Stimulated activated CD4-positive, alpha-beta T cell treated with anti-CD3 and anti-CD28 coated beads, TNF-alpha, amount 100 ng/mL, for 1 hour (primary cell): ENCODE data around the gene DBX1.
"Not testable (repeated sequence)": the region's sequence is repeated elsewhere in the genome, so short reads cannot be mapped to it uniquely, and the experiment has no call there.

ENCODE experiments used
- DNase-seq, 3 donors: peaks; one replicate each; pipeline ENCODE4 v3.0.0-alpha.2; 2020; ENCODE audit warnings: low read depth in 3 of 3, low spot score in 1 of 3

DBX1 gene

GRCh38 chr11:20161923-20162744 lies 1.9 kb upstream of the DBX1 start:
- no peak for DNase-seq

GRCh38 chr11:20161230-20161918 lies 1.1 kb upstream of the DBX1 start:
- DNase-seq = no peak

DNA sequence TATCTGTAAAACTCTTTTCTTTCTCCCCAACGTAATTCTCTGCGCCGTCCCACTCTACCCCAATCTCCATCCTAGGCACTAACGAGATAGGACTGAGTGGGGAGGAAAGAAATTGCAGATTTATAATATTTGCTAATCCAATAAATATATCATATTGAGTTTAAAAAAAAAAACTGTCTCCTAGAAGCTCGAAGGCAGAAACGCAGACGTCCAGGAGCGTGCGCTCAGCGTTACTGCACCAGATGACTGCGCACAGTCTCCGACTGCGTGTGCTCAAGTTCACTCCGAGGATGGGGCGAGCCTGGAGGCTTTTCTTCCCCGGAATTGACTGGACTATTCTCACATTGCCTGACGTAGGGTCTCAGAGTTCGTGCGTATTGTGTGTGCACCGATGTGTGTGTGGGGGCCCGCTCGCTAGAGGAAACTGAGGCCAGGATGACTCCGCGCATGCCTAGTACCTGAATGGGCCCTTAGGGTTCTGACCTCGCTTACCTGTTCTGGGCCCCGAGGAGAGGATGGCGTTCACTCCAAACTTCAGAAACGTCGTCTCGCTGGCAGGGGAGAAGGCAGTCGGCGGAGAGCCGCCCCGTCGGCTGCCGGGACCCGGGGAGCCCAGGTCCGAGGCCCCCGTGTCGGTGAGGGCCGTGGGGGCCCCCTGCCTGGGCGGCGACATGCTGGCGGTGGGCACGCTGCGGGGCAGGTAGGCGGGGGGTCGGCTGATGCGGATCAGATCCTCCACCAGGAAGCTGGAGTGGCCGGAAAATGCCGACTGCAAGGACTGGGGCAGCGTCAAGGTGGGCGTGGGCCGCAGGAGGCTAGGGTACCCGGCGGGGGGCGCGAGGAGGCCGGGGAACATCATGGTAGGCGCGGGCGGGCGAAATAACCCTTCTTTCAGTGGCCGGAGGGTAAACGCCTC lies 551 bp downstream of the DBX1 start:
- DNase-seq = no peak

DNA sequence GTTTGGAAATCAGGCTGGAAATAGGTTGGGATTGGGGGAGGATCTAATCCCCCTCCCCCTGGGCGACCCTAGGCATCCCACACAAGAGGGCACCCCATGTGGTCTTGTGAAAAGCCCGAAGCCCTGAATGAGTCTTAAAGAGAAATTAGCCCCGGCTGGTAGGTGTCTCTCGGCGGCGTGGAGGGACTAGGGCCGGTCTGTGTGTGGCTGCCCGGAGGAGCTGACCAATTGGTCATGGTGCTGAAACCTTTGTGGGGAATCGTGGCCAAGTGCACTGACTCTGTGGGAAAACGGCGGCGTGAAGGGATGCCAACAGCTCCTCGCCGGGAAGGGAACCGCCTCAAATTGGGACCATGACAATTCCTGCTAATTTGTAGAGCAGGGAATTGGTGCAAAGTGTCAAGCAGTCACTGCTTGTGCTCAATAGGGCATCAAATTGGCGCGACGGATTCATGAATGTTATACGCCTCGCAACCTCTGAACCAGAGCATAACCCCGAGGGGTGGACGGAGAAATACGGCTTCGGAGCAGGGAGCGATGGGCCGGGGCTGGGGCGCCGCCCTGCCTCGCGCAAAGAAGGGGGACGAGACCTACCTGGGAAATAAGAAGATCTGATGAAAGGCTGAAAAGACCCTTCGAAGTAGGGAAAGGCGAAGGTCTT lies 1.5 kb downstream of the DBX1 start:
- no peak for DNase-seq

DNA sequence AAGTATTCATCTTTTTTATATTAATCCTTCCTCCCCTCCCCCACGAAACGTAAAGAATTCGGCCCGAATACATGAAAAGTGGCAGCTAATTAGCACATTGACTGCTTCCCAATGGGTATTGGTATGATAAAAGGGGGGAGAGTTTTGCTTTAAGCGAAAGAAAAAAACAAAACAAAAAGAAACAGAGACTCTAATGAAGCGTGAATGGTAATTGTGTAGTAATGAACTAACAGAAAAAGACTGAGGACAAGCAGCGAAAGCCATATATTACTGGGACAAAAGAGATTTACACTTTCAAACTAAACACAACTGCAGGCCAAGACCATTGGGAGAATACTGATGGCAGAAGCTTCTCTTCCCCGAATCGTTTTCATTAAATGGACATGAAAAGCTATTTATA lies 2.5 kb downstream of the DBX1 start:
- DNase-seq = no peak

GRCh38 chr11:20156876-20157613 lies 3.2 kb downstream of the DBX1 start:
- DNase-seq = peak in 1 of 3 donors; percentile 9

- peak in 1 of 3 donors; percentile 25 for DNase-seq
Measured at GRCh38 chr11:20156280-20156875, 3.9 kb downstream of the DBX1 start.

DNA sequence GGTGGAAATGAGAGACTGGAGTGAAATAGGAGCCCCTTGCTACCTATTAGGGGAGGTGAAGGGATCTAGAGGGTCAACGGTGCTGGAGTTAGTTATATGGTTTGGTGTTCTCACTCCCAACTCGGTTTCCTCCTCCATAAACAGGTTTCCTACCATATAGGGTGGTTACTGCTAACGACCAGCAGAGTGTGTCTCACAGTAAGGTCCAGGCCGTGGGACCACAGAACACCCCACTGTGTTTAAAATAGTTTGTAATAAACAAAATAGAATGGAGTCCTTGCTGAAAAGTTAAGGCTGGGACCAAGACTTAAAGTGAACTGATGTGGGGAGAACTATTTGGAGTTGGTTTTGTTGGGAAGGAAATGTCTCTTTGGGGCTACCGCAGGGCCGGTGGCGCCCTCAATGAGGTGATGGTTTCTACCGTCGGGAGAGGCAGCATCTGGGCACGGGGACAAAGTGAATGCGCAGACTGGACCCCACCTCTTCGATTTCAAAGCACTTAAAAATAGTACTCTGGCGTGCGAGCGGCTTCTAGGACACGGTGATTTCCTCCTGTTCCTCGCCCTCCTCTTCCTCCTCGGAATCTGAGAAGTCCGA lies 4.5 kb downstream of the DBX1 start:
- DNase-seq = no peak

DNA sequence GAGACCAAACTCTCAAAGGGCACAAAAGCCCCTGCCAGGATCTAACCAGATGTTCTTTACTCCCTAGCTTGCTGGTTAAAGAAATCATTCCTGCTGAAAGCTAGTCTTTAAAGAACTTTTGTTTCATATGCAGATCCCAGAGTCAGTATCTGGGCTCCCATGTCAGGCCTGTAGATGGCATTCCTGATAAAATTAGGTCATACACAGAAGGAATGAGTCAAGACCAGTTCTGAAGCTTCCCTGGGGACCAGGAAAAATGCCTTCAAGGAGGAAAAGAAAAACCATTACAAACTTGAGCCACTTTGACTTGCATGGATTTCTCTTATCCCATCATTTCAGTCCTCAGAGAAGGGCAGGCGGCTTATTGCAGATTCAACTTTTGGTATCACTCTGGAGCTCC lies 5.9 kb downstream of the DBX1 start:
- no peak for DNase-seq

DNA sequence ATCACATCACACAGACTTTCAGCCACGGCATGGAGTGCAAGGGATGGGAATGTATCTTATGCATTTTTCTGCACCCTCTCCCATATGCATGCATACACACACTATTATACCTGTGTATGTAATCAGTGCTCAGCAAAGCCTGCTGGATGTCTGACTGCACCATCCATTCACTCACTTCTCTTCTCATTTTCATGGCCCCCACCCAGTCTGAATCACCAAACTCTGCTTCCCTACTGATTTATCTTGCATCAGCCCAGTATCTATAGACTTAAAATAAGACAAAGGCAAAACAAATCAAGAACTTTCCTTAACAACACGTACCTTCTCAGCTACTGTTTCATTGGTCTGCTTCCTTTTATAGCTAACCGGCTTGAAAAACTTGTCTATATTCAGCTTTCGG lies 21.6 kb downstream of the DBX1 start:
- no peak for DNase-seq

- DNase-seq = no peak
Measured at GRCh38 chr11:20137637-20138036, 22.6 kb downstream of the DBX1 start.

DNA sequence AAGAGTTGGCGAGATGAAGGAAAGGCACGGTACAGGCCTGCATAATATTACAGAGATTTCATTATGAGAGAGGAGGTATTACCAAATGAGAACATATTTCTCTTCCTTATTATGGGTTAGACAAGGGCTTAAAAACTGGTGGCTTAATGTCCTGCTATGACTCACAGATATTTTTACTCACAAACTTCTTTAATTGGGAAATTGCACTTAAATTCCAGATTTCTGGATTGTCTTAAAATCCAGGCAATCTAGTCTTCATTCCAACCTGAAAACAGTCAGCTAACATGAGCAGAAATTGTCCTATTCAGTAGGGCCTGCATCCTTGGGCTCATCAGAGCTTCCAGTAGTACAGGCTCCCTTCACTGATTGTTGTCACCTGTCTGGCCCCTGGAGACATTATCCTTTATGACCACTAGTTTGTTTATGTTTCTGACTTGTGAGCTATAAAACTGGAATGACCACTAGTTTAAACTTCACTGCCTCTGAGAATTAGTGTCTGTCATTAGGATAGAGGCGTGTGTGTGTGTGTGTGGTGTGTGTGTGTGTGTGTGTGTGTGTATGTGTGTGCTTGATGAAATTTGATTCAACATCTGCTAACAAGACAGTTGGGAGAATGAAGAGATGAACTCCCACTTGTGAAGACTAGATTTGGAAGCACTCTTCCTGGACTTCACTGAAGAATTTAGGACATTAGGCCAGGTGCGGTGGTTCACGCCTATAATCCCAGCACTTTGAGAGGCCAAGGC lies 25.1 kb downstream of the DBX1 start:
- no peak for DNase-seq

- DNase-seq = no peak
Measured at GRCh38 chr11:20132667-20133039, 27.6 kb downstream of the DBX1 start.

- DNase-seq = peak in 2 of 3 donors; percentile 21 to 26
Measured at GRCh38 chr11:20131788-20132666, 28.2 kb downstream of the DBX1 start.

DNA sequence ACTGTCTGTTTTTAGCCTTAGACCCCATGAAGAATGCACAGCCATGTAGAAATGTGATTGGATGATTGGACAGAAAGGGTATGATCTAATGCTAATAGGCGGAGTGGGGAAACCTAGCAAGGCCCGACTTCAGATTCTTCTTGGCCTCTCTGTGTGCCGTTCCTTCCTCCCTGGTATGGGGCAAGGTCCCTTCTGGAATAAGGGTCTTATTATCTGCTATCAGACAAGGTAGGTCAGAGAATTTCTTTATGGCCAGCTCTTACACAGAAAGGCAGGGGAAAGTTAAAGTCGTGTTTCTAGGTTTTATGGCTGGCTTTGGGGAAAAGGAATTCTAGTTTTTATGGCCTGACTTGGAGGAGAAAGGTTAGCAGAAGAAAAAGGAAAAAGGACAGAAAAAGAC lies 30.6 kb downstream of the DBX1 start:
- DNase-seq = no peak

- not testable (repeated sequence) for DNase-seq
Measured at GRCh38 chr11:20128528-20128825, 31.8 kb downstream of the DBX1 start.

GRCh38 chr11:20127671-20128527 lies 32.4 kb downstream of the DBX1 start:
- DNase-seq = peak; percentile 50 to 68 (median 58)
